Psoas muscle (tissue), 8 donors: ENCODE results near the gene SDR42E1. TPM values are rescaled to one million over a fixed set of nuclear protein-coding genes. Genes with fewer than 3 reads are reported as not detected.

Experiments
- ATAC-seq, 4 donors: fragments of 200-7000 bp; cut with Tn5 transposase; one replicate each; pipeline ENCODE4 v1.9.1; 2020; ENCODE audit warnings: moderate library complexity in 3 of 4, mild to moderate bottlenecking in 2 of 4
- DNase-seq, 2 donors: peaks; one replicate each; pipeline ENCODE4 v3.0.0-alpha.2; 2020
- H3K27ac ChIP-seq: fragments of 200-600 bp; one replicate; pipeline ENCODE4 v1.8.0; 2022
- H3K27me3 ChIP-seq, 3 donors: fragments of 200-600 bp in 1 of 3; one replicate each; pipeline versions ENCODE4 v1.6.1 to v1.8.0; 2013 to 2022; ENCODE audit warnings: low read length in 2 of 3, mild to moderate bottlenecking in 2 of 3, moderate library complexity in 1 of 3; ENCODE audit not compliant: insufficient read depth in 3 of 3
- H3K36me3 ChIP-seq, 2 donors: fragments of 200-600 bp in 1 of 2; one replicate each; pipeline versions ENCODE4 v1.6.1 to v1.8.0; 2013 to 2022; ENCODE audit warnings: low read depth in 1 of 2, mild to moderate bottlenecking in 1 of 2, moderate library complexity in 1 of 2; ENCODE audit not compliant: insufficient read depth in 1 of 2
- H3K4me1 ChIP-seq: fragments of 200-600 bp; one replicate; pipeline ENCODE4 v1.8.0; 2022
- H3K4me3 ChIP-seq: fragments of 200-600 bp; one replicate; pipeline ENCODE4 v1.8.0; 2022; ENCODE audit warnings: mild to moderate bottlenecking
- H3K9me3 ChIP-seq: fragments of 200-600 bp; one replicate; pipeline ENCODE4 v1.8.0; 2022
- CTCF ChIP-seq: fragments of 200-600 bp; IDR thresholded peaks from one replicate; pipeline ENCODE4 v1.8.0; 2022; ENCODE audit warnings: antibody characterized with exemption
- WGBS, 3 donors: extraction: QIAGEN DNeasy Blood & Tissue Kit; methylation state at CpG; one replicate each; pipeline versions ENCODE4 v1.1.6 to v1.1.7; 2013; 5-methylcytosine and 5-hydroxymethylcytosine counted together
- intact Hi-C, 2 donors: fragments of 100-400 bp; cut with DNase I; formaldehyde crosslinking; loops; one replicate each; pipeline versions ENCODE4 v1.11.0 to v1.14.2; 2022
- polyA plus RNA-seq, 3 donors: library from polyadenylated mRNA; stranded (reverse); fragments of 200-250 nt; gene quantifications; one replicate each; pipeline ENCODE4 v1.2.3, GENCODE V29; 2013
- total RNA-seq, 4 donors: library from RNA; stranded (reverse); fragmentation: NEBNext Ultra II Directional in 2 of 4; extraction: Animal tissue kit (Norgen Biotek cat#: 25700) in 2 of 4; gene quantifications; one replicate each; pipeline versions ENCODE4 v1.2.1 to v1.2.4, GENCODE V29; 2021 to 2023
- donor health status: healthy with polysubstance abuse.
- donor health status: DM: no; HTN: no; CAD: no; lungs with moderate emphysema.
- donor health status: Bipolar disorder and iron deficiency.
- donor health status: healthy.
- donor health status: DM: yes; HTN: yes; CAD: no.
- donor health status: DM: no; HTN: no; CAD: no.
- donor health status: DM: no; HTN: no; CAD: no.
- donor health status: DM: yes; HTN: yes; CAD: no.

Gene SDR42E1
- total and polyA plus RNA-seq, 7 donors, result 0.01 to 0.04 (median 0.03) TPM; not detected in 3

- Histone ChIP-seq H3K36me3 (no peaks in the 10 kb centered on the region), H3K27ac (no peak overlapping the region), H3K4me3 (no peak overlapping the region), H3K9me3 (no peaks in the 10 kb centered on the region), H3K4me1 (no peaks in the 10 kb centered on the region), H3K27me3 (no peaks in the 10 kb centered on the region)
- WGBS, 3 donors, result 61 to 66% (median 65%) methylated on average over 6 of the region's 6 CpGs
- intact Hi-C loops, result no loop called here
- DNase-seq, result no peak
- ATAC-seq, result no peak
- no peak for TF ChIP-seq CTCF
Observed at GRCh38 chr16:82005027-82005830, 6.0 kb downstream of the SDR42E1 start.

DNA sequence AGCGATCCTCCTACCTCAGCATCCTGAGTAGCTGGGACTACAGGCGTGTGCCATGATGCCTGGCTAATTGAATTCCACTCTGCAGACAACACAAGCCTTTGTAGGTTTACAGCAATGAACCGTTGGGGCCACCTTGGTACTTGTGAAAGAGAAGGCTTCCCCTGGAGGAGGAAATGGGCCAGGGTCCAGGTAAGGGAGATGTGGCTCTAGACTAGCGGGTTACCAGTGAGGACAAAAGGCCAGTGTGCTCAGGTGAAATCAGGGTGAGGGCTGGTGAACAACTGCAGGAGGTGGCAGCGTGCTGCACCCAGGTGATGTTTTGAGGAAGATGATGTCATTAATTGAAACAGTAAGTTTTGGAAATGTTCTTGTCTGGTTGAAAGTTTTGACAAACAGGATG, 6.7 kb downstream of the SDR42E1 start:
- ATAC-seq (no peak), DNase-seq (no peak)
- 60 to 80% (median 75%) methylated on average over 5 of the region's 5 CpGs for WGBS, 3 donors
- H3K9me3 ChIP-seq, result no peaks in the 10 kb centered on the region
- no peak overlapping the region for H3K4me3 ChIP-seq
- intact Hi-C loops, result no loop called here
- no peaks in the 10 kb centered on the region for H3K36me3 ChIP-seq
- no peak for TF ChIP-seq CTCF
- no peaks in the 10 kb centered on the region for H3K27me3 ChIP-seq
- H3K4me1 ChIP-seq, result no peaks in the 10 kb centered on the region
- no peak overlapping the region for H3K27ac ChIP-seq

GRCh38 chr16:82002831-82003230, 8.4 kb downstream of the SDR42E1 start:
- H3K27me3 ChIP-seq, result no peaks in the 10 kb centered on the region
- no peak for TF ChIP-seq CTCF
- no peak for DNase-seq
- no peak overlapping the region for H3K4me3 ChIP-seq
- no peaks in the 10 kb centered on the region for H3K36me3 ChIP-seq
- no peaks in the 10 kb centered on the region for H3K9me3 ChIP-seq
- intact Hi-C loops, result no loop called here
- ATAC-seq, result no peak
- peaks cover under 1% of the 10 kb centered on the region for H3K4me1 ChIP-seq
- 73 to 80% (median 78%) methylated on average over 3 of the region's 3 CpGs for WGBS, 3 donors
- H3K27ac ChIP-seq, result no peak overlapping the region

GRCh38 chr16:81997738-81998137, 13.5 kb downstream of the SDR42E1 start:
- no peak for TF ChIP-seq CTCF
- ATAC-seq, result no peak
- peaks cover 4% of the 10 kb centered on the region for H3K4me1 ChIP-seq
- no peak for DNase-seq
- H3K27ac ChIP-seq, result no peak overlapping the region
- H3K4me3 ChIP-seq, result no peak overlapping the region
- H3K36me3 ChIP-seq, result no peaks in the 10 kb centered on the region
- no peaks in the 10 kb centered on the region for H3K9me3 ChIP-seq
- H3K27me3 ChIP-seq, result no peaks in the 10 kb centered on the region
- intact Hi-C loops, result no loop called here
- 14 to 45% (median 28%) methylated on average over 2 of the region's 2 CpGs for WGBS, 3 donors
